HG02642 (cell line): ENCODE measurements around the gene PRUNE1.

ENCODE experiments used
- ATAC-seq: cut with Tn5 transposase; IDR thresholded peaks from one replicate; pipeline ENCODE4 v1.9.1; 2021; ENCODE audit warnings: mild to moderate bottlenecking; ENCODE audit not compliant: unreplicated experiment, poor library complexity

Gene PRUNE1

GRCh38 chr1:151008244-151009205 lies at the start of gene PRUNE1:
TSS of gene PRUNE1 (plus strand) at chr1:151008449. CDS start at chr1:151008633, 184 bp downstream.
- peak; percentile 78 for ATAC-seq

DNA sequence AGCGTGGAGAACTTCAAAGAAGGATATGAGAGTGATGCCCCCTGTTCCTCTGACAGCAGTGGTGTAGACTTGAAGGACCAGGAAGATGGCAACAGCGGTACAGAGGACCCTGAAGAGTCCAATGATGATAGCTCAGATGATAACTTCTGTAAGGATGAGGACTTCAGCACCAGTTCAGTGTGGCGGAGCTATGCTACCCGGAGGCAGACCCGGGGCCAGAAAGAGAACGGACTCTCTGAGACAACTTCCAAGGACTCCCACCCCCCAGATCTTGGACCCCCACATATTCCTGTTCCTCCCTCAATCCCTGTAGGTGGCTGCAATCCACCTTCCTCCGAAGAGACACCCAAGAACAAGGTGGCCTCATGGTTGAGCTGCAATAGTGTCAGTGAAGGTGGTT lies 47.6 kb upstream of the PRUNE1 start:
- ATAC-seq: no peak

DNA sequence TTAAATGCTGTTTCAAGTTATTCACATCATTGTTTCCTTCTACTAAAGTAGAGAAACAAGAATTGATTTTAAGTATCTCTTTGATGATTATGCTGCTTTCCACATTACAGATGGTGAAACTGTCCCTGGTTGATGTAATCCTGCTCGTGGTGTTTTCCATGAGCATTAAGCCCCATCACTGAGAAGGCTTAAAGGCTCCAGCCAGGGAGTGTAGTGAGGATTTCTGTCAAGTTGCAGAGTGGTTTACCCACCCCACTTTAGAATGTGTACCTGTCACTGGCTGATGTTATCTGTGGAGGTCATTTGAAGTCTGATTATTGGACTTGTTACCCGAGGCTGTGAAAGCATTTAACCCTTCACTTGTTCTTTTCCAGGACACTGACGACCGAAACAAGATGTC lies 46.5 kb upstream of the PRUNE1 start:
- ATAC-seq: no peak

GRCh38 chr1:150963321-150964163 lies 44.7 kb upstream of the PRUNE1 start:
- no peak for ATAC-seq

DNA sequence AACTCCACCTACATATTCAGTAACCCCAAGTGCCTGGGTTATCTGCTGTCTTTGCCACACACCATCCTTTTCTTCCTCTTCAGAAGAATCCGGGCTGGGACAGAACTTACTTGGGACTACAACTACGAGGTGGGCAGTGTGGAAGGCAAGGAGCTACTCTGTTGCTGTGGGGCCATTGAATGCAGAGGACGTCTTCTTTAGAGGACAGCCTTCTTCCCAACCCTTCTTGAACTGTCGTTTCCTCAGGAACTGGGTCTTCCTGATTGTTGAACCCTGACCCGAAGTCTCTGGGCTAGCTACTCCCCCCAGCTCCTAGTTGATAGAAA lies 44.1 kb upstream of the PRUNE1 start:
- no peak for ATAC-seq

DNA sequence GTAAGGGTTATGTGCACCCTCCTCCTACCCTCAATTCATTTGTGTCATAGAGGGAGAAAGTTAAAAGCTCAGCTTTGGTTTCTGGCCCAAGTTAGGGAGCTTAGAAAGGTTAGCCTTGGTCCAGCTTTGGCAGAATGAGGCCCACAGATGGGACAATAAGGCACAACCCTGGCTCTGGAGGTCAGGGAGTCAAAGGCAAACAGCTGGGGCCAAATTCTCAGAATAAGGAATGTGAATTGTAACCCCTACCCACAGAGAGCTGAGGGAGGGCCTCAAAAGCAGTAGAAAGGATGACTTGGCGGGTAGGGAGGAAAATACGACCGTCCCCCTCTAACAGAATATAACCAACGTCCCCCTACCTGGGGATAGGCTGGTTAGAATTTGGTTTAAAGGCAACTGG lies 42.6 kb upstream of the PRUNE1 start:
- no peak for ATAC-seq

- ATAC-seq: no peak
Measured at GRCh38 chr1:150966011-150966410, 42.2 kb upstream of the PRUNE1 start.

- ATAC-seq: no peak
Measured at GRCh38 chr1:150967936-150968335, 40.3 kb upstream of the PRUNE1 start.

GRCh38 chr1:150968491-150968890 lies 39.8 kb upstream of the PRUNE1 start:
- no peak for ATAC-seq

- no peak for ATAC-seq
Measured at GRCh38 chr1:150969626-150970025, 38.6 kb upstream of the PRUNE1 start.

- ATAC-seq: no peak
Measured at GRCh38 chr1:150970808-150971582, 37.3 kb upstream of the PRUNE1 start.

- ATAC-seq: no peak
Measured at GRCh38 chr1:150971583-150972416, 36.4 kb upstream of the PRUNE1 start.

GRCh38 chr1:150972417-150972940 lies 35.8 kb upstream of the PRUNE1 start:
- no peak for ATAC-seq

- ATAC-seq: no peak
Measured at GRCh38 chr1:150973258-150973835, 34.9 kb upstream of the PRUNE1 start.

DNA sequence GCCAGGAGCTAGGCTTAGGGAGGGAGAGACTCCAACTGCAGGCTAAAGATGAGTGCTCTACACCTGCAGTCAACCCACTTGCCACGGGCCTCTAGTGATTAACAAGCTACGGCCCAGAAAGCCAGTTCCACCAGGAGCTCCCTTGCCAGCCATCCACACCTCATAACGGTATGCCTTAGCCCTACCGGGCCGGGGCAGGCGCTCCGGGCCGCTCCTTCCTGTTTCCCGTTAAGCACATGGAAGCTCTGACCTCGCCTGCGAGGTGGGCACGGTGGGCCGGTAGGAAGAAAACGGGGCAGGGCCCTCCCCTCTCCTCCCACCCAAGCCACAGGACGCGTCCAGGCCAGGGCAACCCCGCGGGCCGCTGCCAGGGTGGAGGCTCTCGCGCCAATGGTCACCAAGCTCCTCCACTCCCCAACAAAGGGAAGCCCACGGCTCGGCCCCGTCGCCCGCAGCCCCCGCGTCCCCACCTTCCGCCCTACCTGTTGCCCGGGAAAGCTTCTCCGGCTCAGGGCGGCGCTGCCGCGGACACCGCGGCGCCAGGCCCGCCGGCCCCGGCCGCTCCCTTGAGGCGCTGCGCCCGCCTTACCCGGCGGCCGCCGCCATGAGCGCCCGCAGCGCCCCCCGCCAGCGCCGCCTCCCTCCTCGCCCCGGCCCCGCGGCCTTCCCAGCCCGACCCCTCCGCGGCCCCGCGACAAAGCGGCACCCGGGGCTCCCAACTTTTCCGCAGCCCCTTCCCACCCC lies 34.2 kb upstream of the PRUNE1 start:
- ATAC-seq: peak; percentile 55

- ATAC-seq: peak; percentile 59
Measured at GRCh38 chr1:150974580-150975478, 33.4 kb upstream of the PRUNE1 start, which contains the start of gene CERS2. TSS of gene CERS2 (minus strand) at chr1:150974835. CDS start at chr1:150969090, 5,745 bp downstream.

GRCh38 chr1:150976401-150976821 lies 31.8 kb upstream of the PRUNE1 start:
- no peak for ATAC-seq
